KOPT-K1 (cell line): ENCODE measurements around the gene ARGFX.
"Not testable (repeated sequence)": the region's sequence is repeated elsewhere in the genome, so short reads cannot be mapped to it uniquely, and the experiment has no call there.

Experiments
- H3K27ac ChIP-seq: fragments of 200-600 bp; sonication (generic); 2 replicates; pipeline ENCODE4 v1.5.1; 2016; ENCODE audit warnings: antibody characterized with exemption, mild to moderate bottlenecking, low read depth, low read length; ENCODE audit not compliant: poor library complexity, severe bottlenecking
- H3K36me3 ChIP-seq: fragments of 200-600 bp; sonication (generic); 2 replicates; pipeline ENCODE4 v1.5.1; 2017; ENCODE audit warnings: antibody characterized with exemption, mild to moderate bottlenecking, low read length, moderate library complexity; ENCODE audit not compliant: insufficient read depth
- H3K9me3 ChIP-seq: fragments of 200-600 bp; sonication (generic); 2 replicates; pipeline ENCODE4 v1.5.1; 2017; ENCODE audit warnings: antibody characterized with exemption, low read length, mild to moderate bottlenecking; ENCODE audit not compliant: insufficient read depth, poor library complexity, severe bottlenecking

Gene ARGFX

DNA sequence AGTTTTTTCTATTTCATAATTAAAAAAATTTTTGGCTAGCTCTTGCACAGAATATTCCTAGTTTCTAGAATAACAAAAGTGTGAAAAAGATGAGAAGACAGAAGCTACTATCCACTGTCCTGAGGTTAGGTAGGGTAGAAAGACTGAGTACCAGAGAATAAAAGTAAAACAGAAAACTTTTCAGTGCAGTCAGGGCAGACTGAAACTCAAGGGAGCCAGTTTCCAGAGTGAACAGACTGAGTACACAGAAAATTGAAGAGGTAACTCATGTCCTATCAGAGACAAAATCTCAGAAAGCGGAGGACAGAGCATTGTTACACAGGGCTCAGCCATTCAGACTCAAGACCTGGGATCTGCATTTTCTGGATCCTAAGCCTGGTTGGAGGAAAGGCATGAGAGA is 16.7 kb downstream of the ARGFX start:
- H3K27ac ChIP-seq: no peak overlapping the region
- H3K36me3 ChIP-seq: no peaks in the 10 kb centered on the region
- no peaks in the 10 kb centered on the region for H3K9me3 ChIP-seq

DNA sequence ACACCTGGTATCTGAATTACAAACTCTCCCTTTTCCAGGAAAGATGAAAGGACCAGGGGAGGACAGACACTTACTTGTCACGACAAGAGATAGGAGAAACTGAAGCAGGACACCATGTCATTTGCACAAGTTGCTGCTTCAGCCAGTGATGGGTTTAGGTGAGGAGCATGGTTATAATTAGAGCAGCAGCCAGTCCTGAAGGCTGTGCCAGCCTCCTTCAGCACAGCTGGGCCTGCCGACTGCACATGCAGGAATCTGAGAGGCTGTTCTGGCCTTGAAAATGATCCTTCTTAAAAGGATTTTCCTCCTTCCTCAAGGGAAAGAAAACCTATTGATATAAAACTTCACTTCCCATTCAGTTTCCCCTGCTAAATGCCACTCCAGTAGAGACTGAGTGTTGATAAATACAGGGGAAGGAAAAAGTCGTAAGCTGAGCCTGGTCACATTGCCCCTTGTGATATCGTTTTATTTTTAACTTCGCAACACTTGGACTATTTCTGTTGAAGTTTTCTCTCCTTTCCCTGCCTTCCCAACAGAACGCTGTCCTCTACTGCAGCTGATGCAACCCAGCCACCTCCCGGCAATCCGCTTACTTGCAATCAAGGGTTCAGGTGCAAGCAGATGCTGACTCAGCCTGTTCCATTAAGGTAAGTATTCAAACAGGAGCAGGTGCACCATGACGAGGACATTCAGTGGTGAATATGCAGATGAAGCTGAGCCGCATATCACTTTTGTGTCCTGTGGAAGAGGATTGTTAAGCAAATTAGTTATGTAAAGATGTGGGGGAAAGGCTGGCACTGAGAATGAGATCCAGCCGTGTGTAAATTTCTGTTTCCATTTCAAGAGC is 25.3 kb downstream of the ARGFX start, which contains the start of gene FBXO40:
TSS of gene FBXO40 (plus strand) at position 524 of the 847 bp plus-strand sequence. CDS start 27,197 bp downstream, outside the sequence.
- Histone ChIP-seq H3K36me3 (no peaks in the 10 kb centered on the region), H3K27ac (no peak within 1 kb of the TSS), H3K9me3 (no peaks in the 10 kb centered on the region)

DNA sequence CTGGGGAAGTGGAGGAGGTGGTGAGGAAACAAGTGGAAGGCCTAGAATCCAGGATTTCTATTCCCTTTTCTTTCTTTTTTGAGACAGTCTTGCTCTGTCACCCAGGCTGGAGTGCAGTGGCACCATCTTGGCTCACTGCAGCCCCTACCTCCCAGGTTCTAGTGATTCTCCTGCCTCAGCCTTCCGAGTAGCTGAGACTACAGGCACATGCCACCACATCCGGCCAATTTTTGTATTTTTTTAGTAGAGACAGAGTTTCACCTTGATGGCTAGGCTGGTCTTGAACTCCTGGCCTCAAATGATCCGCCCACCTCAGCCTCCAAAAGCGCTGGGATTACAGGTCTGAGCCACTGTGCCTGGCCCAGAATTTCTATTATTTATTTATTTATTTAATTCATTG is 26.1 kb downstream of the ARGFX start:
- H3K9me3 ChIP-seq, H3K27ac ChIP-seq: not testable (repeated sequence)

DNA sequence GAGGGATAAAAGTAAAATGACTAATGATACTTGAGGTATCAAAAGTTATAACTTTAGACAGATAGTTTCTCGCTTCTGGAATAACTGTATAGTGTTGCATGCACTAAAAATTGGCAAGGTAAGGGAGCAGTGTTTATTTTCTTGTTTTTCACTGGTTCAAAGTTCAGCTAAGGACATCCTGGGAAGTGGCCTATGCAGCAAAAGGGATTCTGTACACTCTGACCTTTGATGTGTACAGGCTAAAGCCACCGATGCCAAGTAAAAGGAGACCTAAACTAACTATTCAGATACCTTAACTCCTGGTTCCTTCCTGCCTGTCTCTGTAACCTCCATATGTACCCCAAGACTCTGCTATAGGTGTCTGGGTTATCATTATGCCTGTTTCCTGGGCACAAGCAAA is 27.1 kb downstream of the ARGFX start:
- Histone ChIP-seq H3K9me3 (no peaks in the 10 kb centered on the region), H3K27ac (no peak overlapping the region), H3K36me3 (no peaks in the 10 kb centered on the region)

More for the DNA sequence above, 26.1 kb downstream of the ARGFX start:
- not testable (repeated sequence) for H3K36me3 ChIP-seq

DNA sequence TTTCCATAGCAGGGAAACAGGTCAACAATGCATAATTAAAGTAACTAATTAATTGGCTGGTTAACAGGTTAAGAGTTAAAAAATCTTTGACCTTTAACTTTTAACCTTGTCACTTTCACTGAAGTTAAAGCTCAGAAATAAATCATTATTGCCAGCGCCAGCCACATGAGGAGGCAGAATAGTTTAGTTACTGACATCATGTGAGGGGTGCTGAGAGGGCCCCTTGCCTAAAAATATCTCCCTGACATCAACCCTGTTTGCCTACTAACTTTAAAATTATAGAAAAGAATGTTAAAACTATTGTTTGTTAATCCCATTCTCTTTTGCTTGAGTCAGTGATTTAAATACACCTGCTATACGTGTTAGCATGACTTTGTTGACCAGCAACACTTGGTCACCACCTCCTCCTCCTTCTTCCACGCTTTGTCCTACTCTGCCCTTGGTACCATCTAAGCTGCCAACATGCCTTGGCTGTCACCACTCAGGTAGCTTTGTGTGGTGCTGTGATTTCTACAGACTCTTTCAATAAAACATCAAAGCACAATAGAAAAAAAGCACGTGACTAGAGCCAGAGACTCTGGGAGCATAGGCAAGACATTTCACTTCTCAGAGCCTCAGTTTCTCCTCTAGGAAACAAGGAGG is 28.1 kb downstream of the ARGFX start:
- Histone ChIP-seq H3K36me3 (no peaks in the 10 kb centered on the region), H3K27ac (no peak overlapping the region), H3K9me3 (no peaks in the 10 kb centered on the region)

DNA sequence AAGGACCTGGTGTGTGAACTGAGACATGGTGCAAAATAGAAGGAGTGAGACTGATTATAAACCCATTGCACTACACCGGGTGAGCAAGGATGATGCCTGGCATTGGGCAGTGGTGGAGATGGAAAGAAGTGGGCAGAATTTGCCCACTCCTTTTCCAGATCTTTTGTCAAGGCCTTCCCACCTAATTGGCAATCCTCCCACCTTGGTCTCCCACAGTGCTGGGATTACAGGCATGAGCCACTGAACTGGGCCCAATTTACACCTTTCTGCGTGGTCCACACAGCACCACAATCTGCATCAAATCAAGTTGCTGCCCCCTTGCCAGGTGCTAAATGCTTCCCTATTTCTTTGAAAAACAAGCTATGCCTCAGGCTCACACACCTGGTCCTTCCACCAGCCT is 30.8 kb downstream of the ARGFX start:
- no peaks in the 10 kb centered on the region for H3K9me3 ChIP-seq
- H3K27ac ChIP-seq: no peak overlapping the region
- no peaks in the 10 kb centered on the region for H3K36me3 ChIP-seq

DNA sequence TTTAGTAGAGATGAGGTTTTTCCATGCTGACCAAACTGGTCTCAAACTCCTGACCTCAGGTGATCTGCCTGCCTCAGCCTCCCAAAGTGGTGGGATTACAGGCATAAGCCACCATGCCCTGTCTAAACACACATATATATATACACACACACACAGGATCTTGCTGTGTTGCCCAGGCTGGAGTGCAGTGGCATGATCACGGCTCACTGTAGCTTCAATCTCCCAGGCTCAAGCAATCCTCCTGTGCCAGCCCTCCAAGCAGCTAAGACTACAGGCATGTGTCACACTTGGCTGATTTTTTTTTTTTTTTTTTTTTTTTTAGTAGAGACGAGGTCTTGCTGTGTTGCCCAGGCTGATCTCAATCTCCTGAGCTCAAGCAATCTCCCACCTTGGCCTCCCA is 32.2 kb downstream of the ARGFX start:
- H3K36me3 ChIP-seq, H3K27ac ChIP-seq: not testable (repeated sequence)

DNA sequence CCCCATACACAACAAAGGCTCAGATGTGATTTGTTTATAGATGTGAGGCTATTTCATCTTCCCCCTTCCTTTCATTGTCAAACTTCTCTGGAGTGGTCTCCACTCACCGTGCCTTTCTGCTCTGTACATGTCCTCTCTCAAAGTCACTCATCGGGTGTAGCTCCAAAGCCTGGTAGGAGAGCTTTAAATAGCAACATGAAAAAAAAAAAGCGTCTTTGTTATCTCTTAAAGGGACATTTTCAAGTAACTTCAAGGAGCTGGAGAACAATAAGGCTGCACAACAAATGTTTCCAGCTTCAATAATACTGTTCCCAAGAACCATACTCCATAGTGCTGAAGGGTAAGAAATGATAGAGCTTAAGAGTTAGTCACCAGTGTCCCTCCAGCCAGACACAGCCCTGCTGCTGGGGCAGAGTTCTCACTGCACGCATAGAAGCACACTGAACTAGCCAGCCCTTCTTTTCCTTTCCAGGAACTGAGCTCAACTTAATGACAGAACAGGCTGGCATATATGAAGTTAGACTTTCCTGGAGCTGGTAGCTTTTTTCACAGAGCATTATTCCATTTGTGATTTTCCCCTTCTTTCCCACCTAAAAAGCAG is 33.6 kb downstream of the ARGFX start:
- Histone ChIP-seq H3K27ac (no peak overlapping the region), H3K9me3 (no peaks in the 10 kb centered on the region), H3K36me3 (no peaks in the 10 kb centered on the region)

More for the DNA sequence above, 32.2 kb downstream of the ARGFX start:
- H3K9me3 ChIP-seq: not testable (repeated sequence)

DNA sequence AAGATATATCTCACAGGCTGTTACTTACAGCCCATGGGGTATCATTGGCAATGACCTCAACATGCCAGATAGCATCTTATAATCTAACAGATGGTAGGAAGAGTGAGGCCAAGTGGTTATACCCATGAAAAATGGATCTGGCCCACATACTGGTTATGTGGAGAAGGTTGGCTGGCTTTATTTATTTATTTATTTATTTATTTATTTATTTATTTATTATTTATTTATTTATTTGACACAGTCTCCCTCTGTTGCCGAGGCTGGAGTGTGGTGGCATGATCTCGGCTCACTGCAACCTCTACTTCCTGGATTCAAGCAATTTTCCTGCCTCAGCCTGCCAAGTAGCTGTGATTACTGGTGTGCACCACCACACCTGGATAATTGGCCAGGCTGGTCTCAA is 37.0 kb downstream of the ARGFX start:
- Histone ChIP-seq H3K27ac (no peak overlapping the region), H3K36me3 (no peaks in the 10 kb centered on the region), H3K9me3 (no peaks in the 10 kb centered on the region)

DNA sequence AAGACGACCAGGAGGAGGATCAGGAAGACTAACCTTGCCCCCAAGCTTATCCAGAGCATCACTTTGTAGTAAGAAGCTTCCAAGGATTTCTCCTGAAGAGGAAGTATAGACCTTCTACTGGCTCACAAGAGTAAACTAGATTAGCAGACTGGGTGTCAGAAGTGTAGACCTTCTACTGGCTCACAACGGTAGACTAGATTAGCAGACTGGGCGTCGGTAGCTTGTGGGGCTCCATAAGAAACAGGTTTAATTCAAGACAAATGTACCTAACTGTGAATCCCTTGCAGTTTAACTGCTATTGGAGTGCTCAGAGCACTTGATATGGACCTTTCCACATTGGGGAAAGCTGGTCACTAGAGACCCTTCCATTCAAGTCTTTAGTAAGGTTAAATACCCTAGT is 38.4 kb downstream of the ARGFX start:
- no peaks in the 10 kb centered on the region for H3K9me3 ChIP-seq
- no peak overlapping the region for H3K27ac ChIP-seq
- no peaks in the 10 kb centered on the region for H3K36me3 ChIP-seq
